22Rv1 (cell line): ENCODE data around the gene SAT2.

Experiments
- H3K27ac ChIP-seq: fragments of 450-650 bp; 2 replicates; pipeline ENCODE4 v1.5.1; 2017
- ZFX ChIP-seq: fragments of 450-650 bp; IDR thresholded peaks from 2 replicates; pipeline ENCODE4 v1.6.1; 2017; ENCODE audit warnings: antibody characterized with exemption, borderline replicate concordance
- TF ChIP-seq, protein P1 (sequence below): fragments of 450-650 bp; IDR thresholded peaks from 2 replicates; pipeline ENCODE4 v1.5.1; 2017; ENCODE audit warnings: mild to moderate bottlenecking

The SAT2 gene

DNA sequence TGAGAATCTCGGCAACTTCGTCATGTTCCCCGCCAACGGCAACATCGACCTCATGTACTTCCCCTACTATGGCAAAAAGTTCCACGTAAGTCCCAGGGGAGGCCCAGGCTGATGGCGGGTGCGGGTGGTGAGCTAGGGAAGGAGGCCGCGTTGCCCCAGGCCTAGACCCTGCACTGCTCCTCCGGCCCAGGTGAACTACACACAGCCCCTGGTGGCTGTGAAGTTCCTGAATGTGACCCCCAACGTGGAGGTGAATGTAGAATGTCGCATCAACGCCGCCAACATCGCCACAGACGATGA is 27.9 kb upstream of the SAT2 start:
- TF ChIP-seq ZFX = no peak
- TF ChIP-seq, protein P1, sequence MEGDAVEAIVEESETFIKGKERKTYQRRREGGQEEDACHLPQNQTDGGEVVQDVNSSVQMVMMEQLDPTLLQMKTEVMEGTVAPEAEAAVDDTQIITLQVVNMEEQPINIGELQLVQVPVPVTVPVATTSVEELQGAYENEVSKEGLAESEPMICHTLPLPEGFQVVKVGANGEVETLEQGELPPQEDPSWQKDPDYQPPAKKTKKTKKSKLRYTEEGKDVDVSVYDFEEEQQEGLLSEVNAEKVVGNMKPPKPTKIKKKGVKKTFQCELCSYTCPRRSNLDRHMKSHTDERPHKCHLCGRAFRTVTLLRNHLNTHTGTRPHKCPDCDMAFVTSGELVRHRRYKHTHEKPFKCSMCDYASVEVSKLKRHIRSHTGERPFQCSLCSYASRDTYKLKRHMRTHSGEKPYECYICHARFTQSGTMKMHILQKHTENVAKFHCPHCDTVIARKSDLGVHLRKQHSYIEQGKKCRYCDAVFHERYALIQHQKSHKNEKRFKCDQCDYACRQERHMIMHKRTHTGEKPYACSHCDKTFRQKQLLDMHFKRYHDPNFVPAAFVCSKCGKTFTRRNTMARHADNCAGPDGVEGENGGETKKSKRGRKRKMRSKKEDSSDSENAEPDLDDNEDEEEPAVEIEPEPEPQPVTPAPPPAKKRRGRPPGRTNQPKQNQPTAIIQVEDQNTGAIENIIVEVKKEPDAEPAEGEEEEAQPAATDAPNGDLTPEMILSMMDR = no peak
- H3K27ac ChIP-seq = no peak overlapping the region

DNA sequence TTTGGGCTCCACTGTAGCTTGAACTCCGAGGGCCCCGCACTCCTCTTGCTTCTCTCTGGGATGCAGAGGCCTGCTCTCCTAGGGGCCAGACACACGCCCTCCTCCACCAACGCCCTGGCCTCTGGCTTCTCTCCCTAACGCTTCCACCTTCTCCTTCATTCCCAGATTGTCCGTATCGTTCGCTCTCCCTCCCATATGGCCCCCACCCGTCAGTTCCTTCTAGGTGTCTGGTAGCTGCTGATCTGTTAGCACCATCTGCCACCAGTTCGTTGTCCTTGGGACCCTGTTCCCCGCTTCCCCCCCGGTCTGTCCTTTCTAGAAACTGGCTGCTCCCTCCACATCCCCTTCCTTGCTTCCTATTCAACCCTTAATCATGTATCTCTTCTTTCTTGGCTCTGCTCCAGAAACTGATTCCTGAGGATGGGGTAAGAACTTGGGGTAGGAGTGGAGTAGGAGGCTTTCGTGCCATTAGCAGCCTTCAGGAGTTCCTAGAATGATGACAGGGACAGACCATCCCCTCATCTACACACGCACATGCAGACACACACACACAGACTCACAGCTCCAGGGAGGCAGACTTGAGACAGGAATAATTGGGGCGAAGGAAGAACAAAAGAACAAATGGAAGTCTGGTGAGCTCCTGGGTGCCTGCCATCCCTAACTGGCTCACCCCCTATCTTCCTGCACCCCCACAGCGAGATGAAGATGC is 27.4 kb upstream of the SAT2 start:
- TF ChIP-seq ZFX = no peak
- TF ChIP-seq, protein P1 = no peak

DNA sequence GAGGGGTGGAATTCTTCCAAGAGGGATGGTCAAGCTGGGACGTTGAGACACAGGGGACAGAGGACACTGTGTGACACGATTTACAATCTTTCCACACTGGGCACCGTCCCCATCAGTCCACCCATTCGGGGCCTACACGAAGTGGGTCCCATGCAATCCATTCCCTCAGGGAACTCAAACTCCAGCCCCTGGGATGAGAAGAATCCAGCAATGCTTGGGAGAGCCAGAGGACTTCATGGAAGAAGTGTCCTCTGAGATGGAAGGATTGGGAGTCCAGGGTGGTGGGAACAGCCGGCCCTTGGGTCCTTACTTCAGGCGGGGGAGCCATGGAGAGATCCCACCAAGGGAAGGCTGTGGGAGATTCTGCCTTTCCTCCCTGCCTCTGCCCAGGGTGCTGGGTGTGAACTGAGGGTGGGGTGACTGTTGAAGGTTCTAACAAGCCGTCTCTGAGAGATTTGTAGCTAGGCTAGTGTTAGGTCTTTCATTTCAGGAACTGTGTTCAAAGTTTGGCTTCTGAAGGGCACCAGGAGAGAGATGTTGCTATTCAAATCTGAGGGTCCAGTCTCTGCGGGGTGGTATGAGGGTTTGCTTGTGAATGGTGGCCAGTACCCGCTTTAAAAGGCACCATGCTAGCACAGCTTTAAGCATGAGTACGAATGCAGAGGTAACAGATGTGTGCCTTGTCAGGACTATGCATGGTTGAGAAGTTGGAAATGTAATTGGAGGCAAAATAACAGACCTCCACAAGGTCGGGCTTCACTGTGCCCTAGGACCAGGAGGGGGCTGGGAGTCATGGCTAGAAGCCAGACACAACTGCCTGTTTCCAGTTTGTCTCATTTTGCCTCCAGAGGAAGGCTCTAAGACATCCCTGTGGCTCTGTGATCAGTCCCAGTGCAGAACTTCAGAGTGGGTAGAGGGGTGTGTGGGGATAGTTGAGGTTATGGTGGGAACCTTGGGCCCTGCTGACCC is 25.1 kb upstream of the SAT2 start:
- TF ChIP-seq, protein P1 = no peak
- TF ChIP-seq ZFX = no peak
- H3K27ac ChIP-seq = no peak overlapping the region

More for the DNA sequence above, 27.4 kb upstream of the SAT2 start:
- H3K27ac ChIP-seq = no peak overlapping the region

DNA sequence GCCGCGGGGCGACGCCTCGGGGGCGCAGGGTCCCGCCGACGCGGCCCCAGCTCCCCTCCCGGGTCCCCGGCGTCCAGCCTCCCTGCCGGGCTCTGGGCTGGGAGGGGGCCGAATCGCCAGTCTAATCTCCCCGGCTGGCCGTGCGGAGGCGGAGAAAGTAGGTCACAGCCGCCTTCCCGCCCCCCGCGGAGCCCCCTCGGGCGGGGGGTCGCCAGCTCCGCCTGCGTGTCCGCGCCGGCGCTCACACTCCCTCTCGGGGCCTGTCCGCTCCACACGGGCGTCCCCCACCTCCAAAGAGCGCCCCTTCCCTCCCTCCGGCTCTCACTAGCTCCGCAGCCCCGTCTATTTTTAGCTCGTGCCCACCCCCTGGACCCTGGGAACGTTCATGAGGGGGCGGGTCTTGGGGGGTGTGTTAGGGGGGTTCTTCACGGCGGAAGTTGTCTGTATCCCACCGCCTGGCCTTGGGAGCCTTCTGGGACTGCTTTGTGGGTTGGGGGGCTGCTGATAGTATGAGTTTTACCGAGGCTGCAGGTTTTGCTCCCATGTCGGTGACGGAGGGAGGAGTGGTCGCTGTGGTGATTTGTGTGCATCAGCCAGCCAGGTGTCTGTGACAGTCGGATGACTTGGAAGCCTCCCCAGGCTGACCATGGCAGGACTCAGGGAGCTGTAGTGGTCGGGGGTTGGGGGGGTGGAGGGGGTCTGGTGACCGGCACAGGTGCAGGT is 24.2 kb upstream of the SAT2 start:
- no peak overlapping the region for H3K27ac ChIP-seq
- TF ChIP-seq ZFX = no peak
- TF ChIP-seq, protein P1 = no peak

DNA sequence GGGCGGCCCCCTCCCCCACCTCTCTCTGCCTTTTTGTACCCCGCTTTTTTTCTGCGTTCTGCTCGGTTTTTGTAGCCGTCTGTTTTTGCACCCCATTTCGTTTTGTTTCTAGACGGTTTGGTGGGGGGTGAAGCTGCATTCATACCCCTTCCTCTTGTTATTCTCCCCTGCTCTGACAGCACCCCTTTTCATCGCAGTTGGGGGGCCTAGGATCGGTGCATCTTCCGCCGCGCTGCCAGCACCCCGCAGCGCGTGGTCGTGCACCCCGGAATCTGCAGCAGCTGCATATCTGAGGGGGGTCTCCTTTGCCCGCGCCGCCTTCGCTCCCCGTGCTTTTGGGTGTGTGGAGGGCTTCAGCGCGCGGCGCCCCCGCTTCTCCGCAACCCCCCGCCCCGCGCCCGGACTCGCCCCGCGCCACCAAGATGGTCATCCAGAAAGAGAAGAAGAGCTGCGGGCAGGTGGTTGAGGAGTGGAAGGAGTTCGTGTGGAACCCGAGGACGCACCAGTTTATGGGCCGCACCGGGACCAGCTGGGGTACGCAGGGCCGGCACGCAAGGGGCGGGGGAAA is 23.6 kb upstream of the SAT2 start:
- no peak for TF ChIP-seq ZFX
- TF ChIP-seq, protein P1 = no peak
- H3K27ac ChIP-seq = no peak overlapping the region

DNA sequence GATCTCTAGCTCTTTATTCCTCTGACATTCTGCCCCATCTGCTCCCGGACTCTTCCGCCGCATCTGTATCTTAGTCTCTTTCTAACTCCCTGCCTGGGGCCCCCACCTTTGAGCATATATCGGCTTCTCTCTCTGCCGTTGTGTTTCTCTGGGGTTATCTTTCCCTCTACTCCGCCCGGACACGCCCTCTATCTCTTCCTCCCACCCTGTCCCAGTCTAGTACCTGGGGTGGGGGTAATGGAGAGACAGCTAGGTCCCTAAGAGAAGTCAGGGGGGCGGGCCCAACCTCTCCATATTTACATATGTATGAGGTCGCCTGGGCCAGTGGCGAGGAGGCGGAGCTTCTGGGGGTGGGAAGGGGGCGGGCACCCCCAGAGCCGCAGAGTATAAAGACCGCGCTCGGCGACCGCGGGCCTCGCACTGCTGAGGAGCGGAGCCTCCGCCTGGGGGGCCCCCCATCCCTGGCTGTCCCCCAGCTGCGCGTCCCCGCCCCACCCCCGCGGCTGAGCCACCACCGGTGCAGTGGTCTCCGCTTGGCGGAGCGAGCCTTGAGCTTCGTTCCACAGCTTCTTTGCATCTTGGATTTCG is 23.0 kb upstream of the SAT2 start, which contains the start of gene ATP1B2:
ATP1B2 (plus strand) TSS at position 418 of the 588 bp plus-strand sequence. CDS start 593 bp downstream, outside the sequence.
- TF ChIP-seq, protein P1 = no peak
- TF ChIP-seq ZFX = no peak
- no peak within 1 kb of the TSS for H3K27ac ChIP-seq
